ENCODE results near the gene LVRN.
A peak's percentile ranks its signal among the peaks of the same experiment; 100 is the strongest.
"Not testable (repeated sequence)": the region's sequence is repeated elsewhere in the genome, so short reads cannot be mapped to it uniquely, and the experiment has no call there.

LVRN gene, protein sequence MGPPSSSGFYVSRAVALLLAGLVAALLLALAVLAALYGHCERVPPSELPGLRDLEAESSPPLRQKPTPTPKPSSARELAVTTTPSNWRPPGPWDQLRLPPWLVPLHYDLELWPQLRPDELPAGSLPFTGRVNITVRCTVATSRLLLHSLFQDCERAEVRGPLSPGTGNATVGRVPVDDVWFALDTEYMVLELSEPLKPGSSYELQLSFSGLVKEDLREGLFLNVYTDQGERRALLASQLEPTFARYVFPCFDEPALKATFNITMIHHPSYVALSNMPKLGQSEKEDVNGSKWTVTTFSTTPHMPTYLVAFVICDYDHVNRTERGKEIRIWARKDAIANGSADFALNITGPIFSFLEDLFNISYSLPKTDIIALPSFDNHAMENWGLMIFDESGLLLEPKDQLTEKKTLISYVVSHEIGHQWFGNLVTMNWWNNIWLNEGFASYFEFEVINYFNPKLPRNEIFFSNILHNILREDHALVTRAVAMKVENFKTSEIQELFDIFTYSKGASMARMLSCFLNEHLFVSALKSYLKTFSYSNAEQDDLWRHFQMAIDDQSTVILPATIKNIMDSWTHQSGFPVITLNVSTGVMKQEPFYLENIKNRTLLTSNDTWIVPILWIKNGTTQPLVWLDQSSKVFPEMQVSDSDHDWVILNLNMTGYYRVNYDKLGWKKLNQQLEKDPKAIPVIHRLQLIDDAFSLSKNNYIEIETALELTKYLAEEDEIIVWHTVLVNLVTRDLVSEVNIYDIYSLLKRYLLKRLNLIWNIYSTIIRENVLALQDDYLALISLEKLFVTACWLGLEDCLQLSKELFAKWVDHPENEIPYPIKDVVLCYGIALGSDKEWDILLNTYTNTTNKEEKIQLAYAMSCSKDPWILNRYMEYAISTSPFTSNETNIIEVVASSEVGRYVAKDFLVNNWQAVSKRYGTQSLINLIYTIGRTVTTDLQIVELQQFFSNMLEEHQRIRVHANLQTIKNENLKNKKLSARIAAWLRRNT

DNA sequence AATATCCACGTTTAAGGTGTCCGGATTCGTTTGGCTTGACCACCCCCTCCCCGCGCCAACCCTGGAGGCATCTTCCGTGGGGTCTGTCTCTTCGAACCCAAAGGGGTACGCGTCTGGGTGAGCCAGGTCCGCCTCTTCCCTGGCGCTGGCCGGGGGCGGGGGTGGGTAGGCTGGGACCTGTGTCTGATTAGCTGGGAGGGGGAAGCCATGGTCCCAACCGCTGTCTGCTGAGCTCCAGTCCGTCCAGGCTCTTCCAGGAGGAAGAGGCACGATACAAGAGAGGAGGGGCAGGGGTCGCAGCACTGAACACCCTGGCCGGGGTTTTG is at the start of gene LVRN:
TSS of gene LVRN (plus strand) at position 237 of the 326 bp plus-strand sequence. CDS start 143 bp downstream, outside the sequence.
- no peak for DNase-seq (ENCODE audit: low read depth)

DNA sequence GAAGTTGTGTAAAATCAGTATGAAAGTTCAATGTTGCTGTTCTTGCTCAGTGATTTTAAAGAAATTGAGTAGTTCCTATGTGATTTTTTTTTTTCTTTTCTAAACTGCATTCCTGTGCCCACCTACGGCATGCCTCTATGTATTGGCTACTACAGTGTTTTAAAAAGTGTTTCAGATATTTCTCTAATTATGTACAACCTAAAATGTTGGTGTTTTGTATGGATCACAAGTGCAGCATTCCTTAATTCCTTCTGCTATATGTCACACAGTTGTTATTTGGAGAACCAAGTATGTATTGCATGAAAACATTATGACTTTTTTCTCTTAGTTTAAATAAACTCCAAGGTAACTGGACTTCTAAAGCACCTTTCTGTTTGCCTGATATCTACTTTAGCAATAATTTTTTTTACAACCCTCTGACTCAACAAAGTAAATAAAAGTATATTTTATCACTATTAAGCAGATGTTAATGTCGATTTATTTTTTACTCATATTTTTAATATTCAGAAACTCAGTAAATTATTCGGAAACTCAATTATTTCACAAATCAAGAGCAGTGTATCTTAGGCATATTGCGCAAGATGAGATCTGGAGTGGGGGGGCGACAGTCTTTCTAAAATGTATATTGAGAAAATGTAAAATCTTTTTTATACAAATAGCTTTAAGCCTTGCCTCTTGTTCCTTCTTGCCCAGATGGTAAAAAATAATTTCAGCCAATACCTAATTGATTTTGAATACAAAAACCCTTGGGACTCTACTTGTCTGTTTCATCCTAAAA is 48.5 kb upstream of the LVRN start:
- not testable (repeated sequence) for DNase-seq (ENCODE audit: low read depth)

DNA sequence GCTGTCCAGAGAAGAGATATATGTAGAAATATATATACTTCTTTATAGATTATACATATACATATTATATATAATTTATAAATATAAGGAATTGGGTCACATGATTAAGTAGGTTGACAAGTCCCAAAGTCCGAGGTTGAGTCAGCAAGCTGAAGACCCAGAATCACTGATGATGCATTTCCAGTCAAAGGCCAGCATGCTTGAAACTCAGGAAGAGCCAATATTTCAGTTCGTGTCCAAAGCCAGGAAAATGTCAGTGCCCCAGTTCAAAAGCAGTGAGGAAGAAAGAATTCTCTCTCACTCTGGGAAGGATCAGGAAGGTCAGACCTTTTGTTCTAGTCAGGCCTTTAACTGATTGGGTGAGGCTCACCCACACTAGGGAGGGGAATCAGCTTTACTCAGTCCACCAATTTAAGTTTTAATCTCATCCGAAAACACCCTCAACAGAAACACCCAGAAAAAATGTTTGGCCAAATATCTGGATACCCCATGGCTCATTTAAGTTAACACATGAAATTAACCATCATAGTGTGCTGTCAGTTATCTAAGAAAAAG is 42.0 kb upstream of the LVRN start:
- DNase-seq (ENCODE audit: low read depth), result no peak

DNA sequence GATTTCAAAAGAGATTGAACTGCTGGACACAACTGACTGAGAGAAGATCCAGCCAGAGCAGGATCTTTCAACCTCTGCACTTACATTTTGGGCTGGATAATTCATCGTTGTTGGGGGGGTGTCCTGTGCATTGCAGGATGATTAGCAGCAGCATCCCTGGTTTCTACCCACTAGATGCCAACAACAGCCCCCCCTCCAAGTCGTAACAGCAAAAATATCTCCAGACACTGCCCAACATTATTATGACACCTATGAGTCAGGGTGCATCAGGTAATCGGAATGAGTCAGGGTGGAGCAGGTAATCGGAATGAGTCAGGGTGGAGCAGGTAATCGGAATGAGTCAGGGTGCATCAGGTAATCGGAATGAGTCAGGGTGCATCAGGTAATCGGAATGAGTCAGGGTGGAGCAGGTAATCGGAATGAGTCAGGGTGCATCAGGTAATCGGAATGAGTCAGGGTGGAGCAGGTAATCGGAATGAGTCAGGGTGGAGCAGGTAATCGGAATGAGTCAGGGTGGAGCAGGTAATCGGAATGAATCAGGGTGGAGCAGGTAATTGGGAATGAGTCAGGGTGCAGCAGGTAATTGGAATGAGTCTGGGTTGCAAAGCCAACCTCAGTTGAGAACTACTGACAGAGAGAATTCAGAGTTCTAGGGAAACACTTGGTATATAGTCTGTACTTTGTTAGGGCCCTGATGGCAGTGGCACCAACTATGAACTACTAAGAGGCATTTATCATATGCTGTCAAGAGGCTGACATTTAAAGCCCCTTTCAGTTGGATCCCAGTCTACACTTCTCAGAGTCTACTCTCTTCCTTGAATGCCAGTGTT is 33.5 kb upstream of the LVRN start:
- not testable (repeated sequence) for DNase-seq (ENCODE audit: low read depth)

DNA sequence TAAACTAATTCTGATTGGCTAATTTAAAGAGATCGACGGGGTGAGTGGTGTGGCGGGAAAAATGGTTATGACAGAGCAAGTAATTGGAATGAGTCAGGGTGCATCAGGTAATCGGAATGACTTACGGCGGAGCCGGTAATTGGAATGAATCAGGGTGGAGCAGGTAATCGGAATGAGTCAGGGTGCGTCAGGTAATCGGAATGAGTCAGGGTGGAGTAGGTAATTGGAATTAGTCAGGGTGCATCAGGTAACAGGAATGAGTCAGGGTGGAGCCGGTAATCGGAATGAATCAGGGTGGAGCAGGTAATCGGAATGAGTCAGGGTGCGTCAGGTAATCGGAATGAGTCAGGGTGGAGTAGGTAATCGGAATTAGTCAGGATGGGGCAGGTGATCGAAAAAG is 32.1 kb upstream of the LVRN start:
- peak; percentile 22 for DNase-seq (ENCODE audit: low read depth)

DNA sequence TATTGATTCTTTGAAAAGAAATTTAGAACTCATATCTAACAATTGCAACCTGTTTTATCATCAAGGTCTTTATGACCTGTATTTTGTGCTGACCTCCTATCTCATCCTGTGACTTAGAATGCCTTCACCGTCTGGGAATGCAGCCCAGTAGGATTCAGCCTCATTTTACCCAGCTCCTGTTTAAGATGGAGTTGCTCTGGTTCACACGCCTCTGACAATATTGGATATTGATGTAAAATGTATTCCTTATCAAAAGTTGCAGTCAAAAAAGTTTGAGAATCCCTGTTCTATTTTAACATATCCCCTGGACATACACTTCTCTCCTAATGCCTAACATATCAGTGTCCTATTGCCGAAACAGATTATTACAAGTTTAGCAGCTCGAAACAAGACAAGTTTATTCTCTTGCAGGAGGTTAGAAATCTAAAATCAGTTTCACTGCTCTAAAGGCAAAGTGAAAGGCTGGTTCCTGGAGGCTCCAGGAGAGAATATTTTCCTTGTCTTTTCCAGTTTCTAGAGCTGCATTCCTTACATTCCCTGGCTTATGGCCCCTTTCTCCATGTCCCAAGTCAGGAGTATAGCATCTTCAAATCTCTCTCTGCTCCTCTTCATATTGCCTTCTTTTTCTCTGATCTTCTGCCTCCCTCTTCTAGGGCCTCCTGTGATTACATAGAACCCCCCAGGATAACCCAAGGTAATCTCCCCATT is 31.5 kb upstream of the LVRN start:
- DNase-seq (ENCODE audit: low read depth), result no peak

DNA sequence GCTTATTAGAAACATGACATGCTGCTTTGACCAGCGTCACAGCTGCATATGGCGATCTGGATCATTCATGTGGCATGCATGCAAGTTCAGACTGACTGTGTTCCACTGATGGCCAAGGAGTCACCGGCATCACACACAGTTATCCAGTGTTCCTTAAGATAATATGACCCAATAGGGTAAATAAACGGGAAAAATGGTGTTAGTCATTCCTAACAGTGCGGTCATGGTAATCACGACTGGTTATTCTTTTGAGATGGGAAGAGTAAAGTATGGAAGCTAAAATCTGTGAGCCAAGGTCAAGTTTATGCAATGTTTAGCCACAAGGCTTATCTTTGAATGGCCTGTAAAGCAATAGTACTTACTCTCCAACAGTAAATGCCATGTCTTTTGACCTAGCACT is 29.3 kb upstream of the LVRN start:
- peak; percentile 58 for DNase-seq (ENCODE audit: low read depth)

DNA sequence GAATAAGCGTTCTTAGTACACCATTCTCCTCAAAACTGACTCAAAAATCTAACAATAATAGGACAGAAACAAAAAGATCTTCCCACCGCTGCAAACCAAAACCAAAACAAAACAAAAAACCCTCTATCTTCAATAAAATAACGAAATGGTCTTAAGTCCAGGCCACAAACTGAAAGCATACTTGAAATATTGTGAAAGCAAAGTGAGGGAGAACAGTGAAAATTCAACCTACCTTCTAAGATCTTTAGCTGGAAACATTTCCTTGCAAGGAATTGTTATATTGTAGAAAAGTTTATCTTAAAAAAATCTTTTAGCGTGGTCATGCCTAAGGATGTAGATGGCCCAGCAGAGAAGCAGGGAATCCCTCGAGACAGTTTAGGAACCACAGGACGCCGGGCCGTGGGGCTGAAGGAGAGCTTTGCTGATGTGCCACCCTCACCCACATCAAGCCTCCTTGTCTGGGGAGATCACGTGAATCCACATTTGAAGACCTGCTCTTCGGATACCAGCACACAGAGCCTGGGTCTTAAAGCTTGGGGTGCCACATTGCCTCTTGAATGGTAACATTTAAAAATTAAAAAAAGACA is 27.8 kb upstream of the LVRN start:
- no peak for DNase-seq (ENCODE audit: low read depth)

DNA sequence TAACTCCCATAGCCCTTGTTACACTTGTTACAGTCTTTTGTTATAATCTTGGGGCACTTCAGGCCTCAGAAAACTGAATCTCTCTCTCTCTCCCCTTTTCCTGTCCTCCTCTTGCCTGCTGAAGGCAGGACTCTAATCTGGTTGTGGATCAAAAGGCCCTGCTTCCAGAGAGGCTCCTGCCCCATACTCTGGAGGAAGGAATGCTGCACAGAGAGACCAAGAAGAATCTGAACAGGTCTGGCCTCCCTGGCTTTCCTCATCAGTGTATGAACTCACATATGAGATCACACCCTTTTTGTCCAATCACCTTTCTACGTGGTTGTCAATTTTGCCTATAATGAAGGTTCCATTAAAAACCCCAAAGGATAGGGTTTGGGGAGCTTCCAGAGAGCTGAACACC is 26.2 kb upstream of the LVRN start:
- DNase-seq (ENCODE audit: low read depth), result no peak

DNA sequence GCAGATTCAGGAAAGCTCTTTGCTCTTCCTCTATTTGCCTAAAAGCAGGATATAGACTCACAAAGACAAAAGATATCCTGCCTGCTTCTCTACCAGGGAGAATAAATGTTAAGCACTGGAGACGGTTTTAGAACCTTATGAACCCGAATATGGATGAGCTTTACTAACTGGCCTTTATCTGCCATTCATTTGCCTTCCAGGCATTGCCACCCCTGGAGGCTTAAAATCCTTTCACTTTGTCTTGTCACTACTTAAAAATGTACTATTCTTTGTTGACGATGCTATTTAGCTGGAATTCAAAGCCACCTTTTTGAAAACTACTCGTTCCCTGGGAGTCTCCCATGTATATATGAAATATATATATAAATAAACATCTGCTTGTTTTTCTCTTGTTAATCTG is 23.2 kb upstream of the LVRN start:
- DNase-seq (ENCODE audit: low read depth), result peak; percentile 55

DNA sequence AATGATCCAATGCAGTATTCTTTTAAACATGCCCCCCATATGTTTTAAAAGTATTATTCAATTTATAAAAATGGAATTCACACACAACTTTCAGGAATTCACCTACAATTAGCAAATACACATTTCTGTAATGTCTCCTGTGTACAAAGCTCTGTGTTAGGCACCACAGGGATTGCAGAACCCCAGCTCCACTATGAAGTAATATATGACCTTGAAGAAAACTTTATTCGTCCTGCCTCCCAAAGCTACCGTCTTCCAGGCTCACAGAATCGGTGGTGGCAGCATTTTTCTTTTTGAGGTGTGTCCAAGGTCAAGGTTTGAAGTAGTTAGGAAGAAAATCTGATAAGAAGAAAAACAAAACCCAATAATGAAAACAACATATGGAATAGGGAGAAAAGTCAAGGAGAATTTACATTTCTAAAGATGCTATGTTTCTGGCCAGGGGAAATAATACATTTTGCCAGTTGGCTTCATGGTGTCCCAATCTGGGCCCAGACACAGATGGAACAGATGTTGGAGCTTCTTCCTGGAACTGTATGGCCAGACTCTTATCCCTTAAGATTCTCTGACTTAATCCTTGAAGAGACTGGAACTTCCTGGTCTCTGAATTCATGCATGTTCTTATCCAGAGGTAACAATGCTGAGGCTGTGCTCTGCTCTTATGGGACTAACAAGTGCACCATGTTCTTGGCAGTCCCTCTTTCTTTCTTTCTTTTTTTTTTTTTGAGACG is 22.0 kb upstream of the LVRN start:
- peak; percentile 16 for DNase-seq (ENCODE audit: low read depth)

DNA sequence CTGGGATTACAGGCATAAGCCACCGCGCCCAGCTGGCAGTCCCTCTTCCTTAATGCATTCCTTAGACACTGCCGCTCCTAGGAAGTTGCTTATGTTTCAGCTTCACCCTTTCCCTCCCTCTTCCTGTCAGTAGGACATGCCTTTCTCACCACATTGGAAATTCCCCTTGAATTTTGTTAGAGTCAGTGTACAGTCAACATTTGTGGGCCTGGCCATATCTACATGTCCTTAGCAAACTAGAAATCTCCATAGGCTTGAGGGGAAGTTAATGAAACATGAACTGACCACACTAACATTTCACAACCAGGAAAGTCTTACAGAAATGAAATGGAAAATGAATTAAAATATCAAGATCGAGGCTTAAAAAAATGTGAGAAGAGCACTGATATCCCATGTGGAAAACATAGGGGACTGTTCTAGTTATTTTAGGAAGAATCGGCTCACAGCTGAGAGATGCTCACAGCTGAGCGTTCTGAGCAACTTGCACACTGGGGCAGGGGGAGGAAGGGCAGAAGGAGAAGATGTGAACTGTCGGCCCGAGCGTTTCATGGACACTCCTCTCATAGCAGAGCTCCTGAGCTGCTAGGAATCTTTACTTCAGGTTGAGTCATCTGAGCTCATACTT is 21.1 kb upstream of the LVRN start:
- DNase-seq (ENCODE audit: low read depth), result peak; percentile 99

DNA sequence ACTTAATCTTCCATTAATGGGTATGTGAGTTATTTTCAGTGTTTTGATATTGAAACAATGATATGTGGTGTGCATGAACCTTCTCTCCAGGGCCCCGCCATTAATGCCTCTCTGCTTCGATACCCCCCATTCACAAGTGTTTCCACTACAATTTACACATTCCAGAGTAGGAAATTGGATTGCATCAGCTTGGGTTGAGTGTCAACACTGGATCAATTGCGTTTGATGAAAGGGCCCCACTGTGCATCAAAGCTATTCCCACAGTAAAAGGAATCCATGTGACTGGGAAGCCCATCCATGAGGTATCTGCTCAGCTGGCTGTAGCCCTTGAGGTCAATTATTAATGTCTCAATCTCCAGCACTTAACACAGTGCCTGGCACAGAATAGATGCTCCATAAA is 17.8 kb upstream of the LVRN start:
- no peak for DNase-seq (ENCODE audit: low read depth)

DNA sequence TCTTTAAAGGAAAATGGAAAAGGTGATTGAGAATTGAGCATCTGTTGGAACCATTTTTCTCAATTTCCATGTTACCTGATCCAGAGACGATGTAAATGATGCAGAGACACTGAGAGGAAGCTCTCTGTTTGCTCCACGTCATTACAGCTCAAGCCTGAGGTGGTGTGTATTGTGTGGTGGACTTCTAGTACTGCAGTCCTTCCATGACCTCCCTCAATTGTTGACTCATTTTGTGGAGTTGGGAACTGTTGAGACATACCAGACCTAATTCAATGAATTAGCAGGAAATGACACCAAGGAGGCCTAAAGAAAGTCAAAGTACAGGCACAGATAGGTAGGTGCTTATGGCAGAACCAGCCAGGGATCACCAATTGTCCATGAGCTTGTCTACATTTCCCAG is 15.6 kb upstream of the LVRN start:
- DNase-seq (ENCODE audit: low read depth), result peak; percentile 75

DNA sequence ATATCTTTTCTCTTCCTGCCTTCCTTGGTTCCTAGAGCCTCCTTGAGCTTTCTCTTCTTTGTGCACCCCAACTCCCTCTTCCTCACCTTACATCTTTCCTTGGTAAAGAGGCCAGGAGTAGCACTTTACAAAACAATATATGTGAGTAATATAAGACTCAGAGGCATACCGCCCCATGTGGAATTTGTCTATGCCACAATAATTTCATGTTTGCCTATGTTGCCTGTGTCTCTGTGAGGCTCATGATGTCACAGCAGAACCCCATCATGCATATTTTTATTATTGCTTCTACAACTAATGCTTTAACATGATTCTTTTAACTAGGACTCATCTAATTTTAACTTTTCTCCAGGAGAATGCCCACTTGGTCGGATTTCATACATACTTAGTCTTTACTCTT is 15.0 kb upstream of the LVRN start:
- DNase-seq (ENCODE audit: low read depth), result peak; percentile 83

DNA sequence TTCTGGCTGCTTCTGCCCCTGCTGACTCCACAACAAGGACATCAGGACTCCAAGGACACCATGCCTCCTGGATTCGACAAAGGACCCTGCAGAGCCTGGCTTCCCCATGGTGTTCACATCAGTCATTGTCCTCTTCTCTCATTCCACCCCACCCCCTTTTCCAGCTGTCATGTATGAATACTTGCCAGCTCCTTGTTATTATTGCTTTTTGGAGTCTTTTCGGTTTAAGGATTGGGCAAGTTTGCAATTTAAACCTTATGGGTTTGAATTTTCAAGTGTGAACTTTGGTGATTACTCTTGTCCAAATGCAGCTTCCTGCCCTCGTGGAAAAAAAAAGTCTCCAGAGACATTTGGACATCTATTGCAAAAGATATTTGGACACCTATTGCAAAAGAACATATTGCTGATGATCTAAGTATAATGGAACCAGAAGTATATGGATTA is 14.2 kb upstream of the LVRN start:
- DNase-seq (ENCODE audit: low read depth), result no peak

DNA sequence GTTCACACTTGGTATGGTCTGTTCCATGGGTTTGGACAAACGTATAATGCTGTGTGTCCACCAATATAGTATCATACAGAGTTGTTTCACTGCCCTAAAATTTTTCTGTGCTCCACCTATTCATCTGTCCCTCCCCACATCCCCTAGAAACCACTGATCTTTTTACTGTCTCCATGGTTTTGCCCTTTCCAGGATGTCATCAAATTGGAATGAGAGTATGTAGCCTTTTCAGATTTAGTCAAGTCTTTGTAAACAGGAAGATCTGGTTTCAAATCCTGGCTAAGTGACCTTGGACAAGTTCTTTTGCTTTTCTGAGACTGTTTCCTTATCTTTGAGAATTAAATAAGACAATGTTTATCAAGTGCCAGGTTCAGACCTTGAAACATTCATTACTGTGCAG is 13.2 kb upstream of the LVRN start:
- DNase-seq (ENCODE audit: low read depth), result peak; percentile 54

DNA sequence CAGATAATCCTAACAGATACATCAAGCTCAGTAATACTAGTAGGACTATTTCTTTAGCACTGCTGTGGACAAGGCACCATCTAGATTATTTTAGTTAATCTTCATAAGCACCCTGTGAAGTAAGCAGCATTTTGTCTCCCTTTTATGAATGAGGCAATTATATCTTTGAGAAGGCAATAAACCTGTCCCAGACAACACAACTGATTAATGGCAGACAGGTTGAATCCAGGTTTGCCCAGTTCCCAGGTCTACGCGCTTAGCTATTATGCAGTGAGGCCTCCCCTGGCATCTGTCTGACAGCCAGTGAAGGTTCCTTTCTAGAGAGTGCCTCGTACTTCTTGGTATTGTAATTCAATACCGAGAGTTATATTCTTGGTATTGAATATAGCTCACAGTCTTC is 9.7 kb upstream of the LVRN start:
- DNase-seq (ENCODE audit: low read depth), result no peak

DNA sequence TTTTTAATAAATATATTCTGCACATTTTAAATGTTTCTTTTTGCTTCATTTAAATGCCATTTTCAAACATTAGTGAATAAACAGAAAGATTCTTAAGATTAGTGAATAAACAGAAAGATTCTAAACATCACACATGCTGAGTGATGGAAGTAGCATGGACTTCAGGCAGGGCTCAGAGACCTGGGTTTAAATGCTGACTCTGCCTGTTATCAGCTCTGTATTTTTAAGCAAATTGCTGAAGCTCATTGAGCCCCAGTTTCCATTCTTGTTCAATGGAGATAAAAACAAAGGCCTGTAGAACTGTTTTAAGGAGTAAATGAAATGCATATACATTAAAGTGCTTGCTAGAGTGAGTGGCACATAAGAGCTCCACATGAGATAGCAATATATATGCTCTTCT is 8.1 kb upstream of the LVRN start:
- no peak for DNase-seq (ENCODE audit: low read depth)
